ENCODE results near the gene ZNF532. TPM values are rescaled to one million over a fixed set of nuclear protein-coding genes. Genes with fewer than 3 reads are reported as not detected.
"Not testable (repeated sequence)": the region's sequence is repeated elsewhere in the genome, so short reads cannot be mapped to it uniquely, and the experiment has no call there.

ZNF532 gene
- polyA plus RNA-seq, 1 donor, result 69.8 TPM

- no peak for DNase-seq
These were observed 145.2 kb downstream of the ZNF532 start for GRCh38 chr18:59009846-59010245.

- DNase-seq, result no peak
These were observed 146.6 kb downstream of the ZNF532 start for GRCh38 chr18:59011289-59011688.

GRCh38 chr18:59011786-59012185 is 147.1 kb downstream of the ZNF532 start:
- no peak for DNase-seq

GRCh38 chr18:59012815-59013705 is 148.4 kb downstream of the ZNF532 start:
- DNase-seq, result no peak

DNA sequence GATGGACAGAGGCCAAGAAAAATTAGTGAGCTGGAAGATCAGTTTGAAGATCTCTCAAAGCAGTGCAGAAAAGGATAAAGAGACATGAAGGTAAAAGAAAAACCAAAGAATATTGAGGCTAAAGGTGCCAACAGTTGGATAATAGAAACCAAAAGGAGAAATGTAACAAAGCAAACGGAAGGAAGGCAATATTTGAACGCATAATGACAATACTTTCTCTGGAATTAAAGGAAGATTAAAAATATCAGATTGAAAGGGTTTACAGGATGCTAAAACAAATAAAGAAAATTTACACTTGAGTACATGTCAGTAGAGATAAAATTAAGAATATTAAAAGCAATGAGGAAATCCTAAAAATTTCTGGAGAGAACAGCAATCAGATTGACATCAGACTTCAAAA is 149.1 kb downstream of the ZNF532 start:
- DNase-seq, result no peak

GRCh38 chr18:59015531-59016152 is 151.0 kb downstream of the ZNF532 start:
- no peak for DNase-seq

DNA sequence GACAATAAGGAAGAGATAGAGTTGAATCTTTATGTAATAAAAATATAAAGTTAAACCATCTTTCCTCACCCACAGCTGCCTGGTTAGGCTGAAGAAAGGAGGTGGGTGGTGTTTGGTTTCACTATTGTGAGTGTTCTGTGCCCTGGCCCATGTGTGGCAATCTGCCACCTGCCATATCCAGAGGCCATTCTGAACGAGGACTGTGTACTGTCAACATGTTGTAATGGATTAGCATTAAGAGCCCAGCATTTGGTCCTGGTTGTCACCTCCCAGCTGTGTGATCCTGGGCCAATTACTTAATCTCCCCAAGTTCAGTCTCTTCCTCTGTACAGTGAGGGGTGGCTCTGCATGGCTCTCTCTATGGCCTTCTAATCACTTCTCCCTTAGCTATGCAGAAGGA is 156.8 kb downstream of the ZNF532 start:
- no peak for DNase-seq

DNA sequence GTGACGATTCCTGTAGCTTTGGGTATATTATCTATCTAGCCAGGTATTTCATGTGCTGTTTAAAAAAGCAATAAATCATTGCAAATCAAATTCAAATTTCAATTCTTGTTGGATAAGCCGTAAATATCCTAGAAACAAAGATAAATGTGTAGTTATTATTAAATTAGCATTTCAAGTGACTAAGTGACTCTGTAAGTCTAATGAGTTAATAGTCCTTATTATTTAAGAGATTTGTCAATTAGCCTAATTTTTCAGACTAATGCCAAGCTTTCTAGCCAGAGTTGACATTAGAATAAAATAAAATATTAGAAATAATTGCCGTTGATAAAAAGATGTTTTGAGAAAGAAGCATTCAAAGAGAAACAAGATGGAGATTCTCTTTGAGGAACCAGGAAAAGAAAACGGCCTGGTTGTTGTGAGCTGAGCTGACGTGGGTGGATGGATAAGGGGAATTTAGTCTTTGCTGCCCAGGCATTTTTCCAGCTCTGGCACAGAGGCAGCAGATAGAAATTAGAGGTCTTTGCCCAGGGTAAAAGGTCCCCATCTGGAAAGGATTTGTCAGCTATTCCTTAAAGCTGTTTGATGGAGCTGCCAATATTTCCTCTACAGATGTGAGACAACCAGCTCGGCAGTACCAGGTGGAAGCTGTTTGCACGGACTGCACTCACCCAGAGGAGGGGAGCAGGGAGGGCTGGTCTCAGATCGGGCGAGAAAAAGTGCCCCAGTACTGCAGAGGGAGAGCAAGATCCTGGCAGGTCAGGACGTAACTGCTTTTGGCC is 157.7 kb downstream of the ZNF532 start:
- peak; percentile 69 for DNase-seq

DNA sequence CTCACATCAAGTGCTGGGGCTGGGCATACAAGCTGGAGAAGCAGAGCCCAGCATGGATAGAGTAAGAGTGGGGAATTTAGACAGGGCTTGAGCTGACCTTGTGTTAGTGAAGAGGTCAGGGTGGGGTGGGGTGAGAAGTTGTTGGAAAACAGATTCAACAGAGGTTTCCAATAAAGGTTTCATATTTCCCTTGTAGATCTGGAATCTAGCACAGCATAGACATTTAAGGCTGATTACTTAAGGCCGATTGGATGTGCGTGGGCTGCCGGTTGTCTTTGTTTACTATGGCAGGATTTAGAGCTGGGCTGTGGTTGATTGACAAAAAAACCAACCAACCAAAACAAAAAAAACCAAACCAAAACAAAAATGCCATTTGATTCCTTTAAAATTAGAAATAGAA is 160.2 kb downstream of the ZNF532 start:
- no peak for DNase-seq

DNA sequence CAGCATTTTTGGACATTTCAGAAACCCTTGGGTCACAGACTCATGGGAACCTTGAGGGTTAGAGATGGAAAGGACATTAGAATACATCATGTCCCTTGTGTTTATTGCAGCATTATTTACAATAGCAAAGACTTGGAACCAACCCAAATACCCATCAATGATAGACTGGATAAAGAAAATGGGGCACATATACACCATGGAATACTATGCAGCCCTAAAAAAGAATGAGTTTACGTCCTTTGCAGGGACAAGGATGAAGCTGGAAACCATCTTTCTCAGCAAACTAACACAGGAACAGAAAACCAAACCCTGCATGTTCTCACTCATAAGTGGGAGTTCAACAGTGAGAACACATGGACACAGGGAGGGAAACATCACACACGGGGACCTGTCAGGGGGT is 160.9 kb downstream of the ZNF532 start:
- DNase-seq, result not testable (repeated sequence)

DNA sequence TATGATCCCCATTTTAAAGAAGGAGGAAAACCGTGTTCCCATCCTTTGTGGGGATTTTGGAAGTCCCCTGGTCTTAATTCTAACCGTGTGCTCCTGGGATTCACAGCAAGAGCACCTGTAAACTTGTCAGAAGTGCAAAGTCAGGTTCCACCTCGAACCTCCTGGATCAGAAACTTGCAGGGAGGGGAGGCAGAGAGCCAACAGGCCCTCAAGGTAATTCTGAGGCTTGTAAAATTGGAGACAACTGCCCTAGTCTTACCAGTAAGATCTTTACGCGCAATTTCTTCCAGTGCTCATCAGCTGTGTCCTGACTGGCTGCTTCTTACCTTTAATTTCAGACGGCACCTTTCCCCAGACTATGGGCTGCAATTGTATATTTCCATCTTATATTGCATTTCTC is 161.7 kb downstream of the ZNF532 start:
- no peak for DNase-seq

- no peak for DNase-seq
These were observed 162.2 kb downstream of the ZNF532 start for GRCh38 chr18:59026831-59027410.

GRCh38 chr18:59029663-59030429 is 165.2 kb downstream of the ZNF532 start:
- DNase-seq, result no peak

GRCh38 chr18:59032308-59032707 is 167.6 kb downstream of the ZNF532 start:
- no peak for DNase-seq

DNA sequence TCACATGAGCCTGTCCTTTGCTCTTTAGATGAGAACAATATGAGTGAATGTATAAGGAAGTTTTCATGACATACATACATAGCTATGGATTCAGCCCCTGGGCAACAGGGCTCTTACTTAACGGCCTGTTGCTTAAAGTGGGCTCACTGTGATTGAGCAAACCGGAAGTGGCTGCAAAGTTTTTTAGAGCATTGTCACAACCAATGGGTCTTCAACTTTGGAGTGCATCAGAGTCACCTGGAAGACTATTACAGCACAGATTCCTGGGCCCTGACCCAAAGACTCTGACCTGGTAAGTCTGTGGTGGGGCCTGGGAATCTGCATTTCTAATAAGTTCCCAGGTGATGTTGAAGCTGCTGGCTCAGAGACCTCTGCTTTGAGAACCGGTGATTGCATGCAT is 168.7 kb downstream of the ZNF532 start:
- DNase-seq, result no peak

DNA sequence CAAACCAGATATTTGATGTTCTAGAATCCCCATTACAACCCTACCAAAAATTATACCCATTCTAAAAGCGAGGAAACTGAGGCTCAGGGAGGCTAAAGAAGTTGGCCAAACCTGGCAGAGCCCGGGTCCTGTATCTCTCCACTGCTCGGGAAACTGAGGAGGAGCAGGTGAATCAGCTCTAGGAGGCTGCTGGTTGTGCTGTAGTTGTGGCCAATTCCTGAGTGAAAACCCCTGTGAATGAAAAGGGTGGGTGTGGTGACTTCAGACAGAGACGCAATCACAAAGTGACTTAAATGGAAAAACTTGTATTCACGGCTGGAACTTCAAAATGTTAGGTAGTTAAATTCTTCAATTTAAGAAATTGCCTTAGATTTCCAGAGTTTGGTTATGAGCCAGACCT is 169.3 kb downstream of the ZNF532 start:
- no peak for DNase-seq

GRCh38 chr18:59035591-59035990 is 170.9 kb downstream of the ZNF532 start:
- no peak for DNase-seq

Other genes with a start within 250 kb of the ZNF532 start
- gene ALPK2, start 235.8 kb upstream of the ZNF532 start, polyA plus RNA-seq (ENCODE audit: insufficient read length), result 35.4 TPM
- 13.5 TPM for gene MALT1, start 193.4 kb upstream of the ZNF532 start, polyA plus RNA-seq (ENCODE audit: insufficient read length)

All from hindlimb muscle (tissue), 1 donor.